GM23248 (cell line): ENCODE data around the gene NRIP3. TPM values are rescaled to one million over a fixed set of nuclear protein-coding genes. Genes with fewer than 3 reads are reported as not detected.
"Not testable (repeated sequence)": the region's sequence is repeated elsewhere in the genome, so short reads cannot be mapped to it uniquely, and the experiment has no call there.

Experiments
- DNase-seq: peaks from one replicate; pipeline ENCODE4 v3.0.0-alpha.2; 2015
- H2AFZ ChIP-seq: fragments of 200-600 bp; sonication (generic); 2 replicates; pipeline ENCODE4 v1.6.1; 2016; ENCODE audit warnings: antibody characterized with exemption
- H3F3A ChIP-seq: fragments of 200-600 bp; sonication (generic); 2 replicates; pipeline ENCODE4 v1.6.1; 2016; ENCODE audit warnings: mild to moderate bottlenecking, antibody characterized with exemption, mixed run types; ENCODE audit not compliant: insufficient read depth
- H3K27ac ChIP-seq: fragments of 200-600 bp; sonication (generic); 2 replicates; pipeline ENCODE4 v1.5.1; 2016; ENCODE audit warnings: mild to moderate bottlenecking
- H3K27me3 ChIP-seq: fragments of 200-600 bp; sonication (generic); replicated peaks from 2 replicates; pipeline ENCODE4 v1.6.1; 2016; ENCODE audit warnings: mild to moderate bottlenecking; ENCODE audit not compliant: insufficient read depth
- H3K36me3 ChIP-seq: fragments of 200-600 bp; sonication (generic); 2 replicates; pipeline ENCODE4 v1.6.1; 2016; ENCODE audit warnings: low read depth, mild to moderate bottlenecking
- H3K4me1 ChIP-seq: fragments of 200-600 bp; sonication (generic); 2 replicates; pipeline ENCODE4 v1.6.1; 2016; ENCODE audit warnings: mild to moderate bottlenecking; ENCODE audit not compliant: insufficient read depth
- H3K4me2 ChIP-seq: fragments of 200-600 bp; sonication (generic); one replicate; pipeline ENCODE4 v1.6.1; 2016; ENCODE audit warnings: mild to moderate bottlenecking; ENCODE audit not compliant: unreplicated experiment
- H3K4me3 ChIP-seq: fragments of 200-600 bp; sonication (generic); 2 replicates; pipeline ENCODE4 v1.5.1; 2016; ENCODE audit warnings: mild to moderate bottlenecking
- H3K79me2 ChIP-seq: fragments of 200-600 bp; sonication (generic); 2 replicates; pipeline ENCODE4 v1.6.1; 2016; ENCODE audit warnings: mild to moderate bottlenecking; ENCODE audit not compliant: insufficient read depth
- H3K9ac ChIP-seq: fragments of 200-600 bp; sonication (generic); 2 replicates; pipeline ENCODE4 v1.6.1; 2016; ENCODE audit warnings: mild to moderate bottlenecking
- H3K9me2 ChIP-seq: fragments of 200-600 bp; sonication (generic); 2 replicates; pipeline ENCODE4 v1.6.1; 2016; ENCODE audit warnings: mixed run types, mild to moderate bottlenecking, moderate library complexity; ENCODE audit not compliant: insufficient read depth
- H3K9me3 ChIP-seq: fragments of 200-600 bp; sonication (generic); one replicate; pipeline ENCODE4 v1.6.1; 2017; ENCODE audit warnings: low read depth
- H4K20me1 ChIP-seq: fragments of 200-600 bp; sonication (generic); 2 replicates; pipeline ENCODE4 v1.6.0; 2016; ENCODE audit not compliant: insufficient read depth
- EZH2 ChIP-seq: fragments of 200-600 bp; sonication (generic); IDR thresholded peaks from 2 replicates; pipeline ENCODE4 v1.6.1; 2018; ENCODE audit warnings: antibody characterized with exemption, mild to moderate bottlenecking; ENCODE audit not compliant: insufficient read depth, poor library complexity, severe bottlenecking
- EZH2phosphoT487 ChIP-seq: fragments of 200-600 bp; sonication (generic); IDR thresholded peaks from 2 replicates; pipeline ENCODE4 v1.6.1; 2018; ENCODE audit warnings: antibody characterized with exemption, moderate library complexity, mild to moderate bottlenecking, low read depth; ENCODE audit not compliant: insufficient read depth
- WGBS, 2 experiments: methylation state at CpG; one replicate each; pipeline ENCODE4 v1.1.6; 2015 to 2017; ENCODE audit warnings: low lambda C conversion rate in 2 of 2, low coverage in 1 of 2; ENCODE audit errors: missing lambda C conversion rate in 2 of 2; 5-methylcytosine and 5-hydroxymethylcytosine counted together
- in situ Hi-C: fragments of 300-500 bp; cut with MboI; formaldehyde crosslinking; loops from 2 replicates; pipeline ENCODE4 v1.15.0; 2020
- polyA plus RNA-seq: library from polyadenylated mRNA; unstranded; fragments of >200 nt; fragmentation: Nextera tagmentation; extraction: Ambion mirVana; gene quantifications from 2 replicates; pipeline ENCODE4 v1.2.1, GENCODE V29; 2016
- total RNA-seq: library from RNA; depleted of rRNA; stranded (reverse); fragments of >200 nt; shearing (Covaris generic); gene quantifications from 2 replicates; pipeline ENCODE4 v1.2.3, GENCODE V29; 2014

The NRIP3 gene
- total and polyA plus RNA-seq, 2 experiments from 2014 or later: 4.8 to 10.8 TPM

DNA sequence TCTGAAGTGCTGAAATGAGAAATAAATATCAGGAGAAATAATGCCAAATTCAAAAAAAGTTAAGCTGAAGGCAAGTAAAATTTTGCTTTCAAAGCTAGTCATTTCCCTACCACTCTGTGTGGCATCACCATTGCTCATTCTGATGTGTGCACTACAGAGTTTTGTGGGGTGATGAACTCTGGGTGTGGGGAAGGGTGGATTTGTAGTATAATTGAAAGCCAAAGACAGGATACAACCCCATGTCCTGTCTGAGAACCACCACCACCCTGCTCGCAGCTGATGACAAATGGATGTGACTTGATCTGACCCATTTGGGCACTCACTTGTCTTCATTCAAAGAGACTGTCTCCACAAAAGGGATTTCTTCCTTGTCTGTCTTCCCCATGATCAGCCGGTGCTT, 20.2 kb downstream of the NRIP3 start:
- 83% methylated on average over 2 of the region's 2 CpGs for WGBS, 2 experiments
- peaks cover 5% of the 10 kb centered on the region for H3K4me1 ChIP-seq
- H3K9me2 ChIP-seq: no peaks in the 10 kb centered on the region
- no peak for TF ChIP-seq EZH2
- TF ChIP-seq EZH2phosphoT487: no peak
- H3K27me3 ChIP-seq: no peaks in the 10 kb centered on the region
- H3K9me3 ChIP-seq: no peaks in the 10 kb centered on the region
- no peak overlapping the region for H2AFZ ChIP-seq
- in situ Hi-C loops: no loop called here
- H3K9ac ChIP-seq: no peak overlapping the region
- H3K4me2 ChIP-seq: no peak overlapping the region
- no peaks in the 10 kb centered on the region for H4K20me1 ChIP-seq
- H3K4me3 ChIP-seq: no peak overlapping the region
- H3K36me3 ChIP-seq: no peaks in the 10 kb centered on the region
- no peak for DNase-seq
- no peak overlapping the region for H3K27ac ChIP-seq
- 0 out of 2 replicates have a peak, but pooled peaks cover 2% of the 10 kb centered on the region for H3F3A ChIP-seq
- H3K79me2 ChIP-seq: no peaks in the 10 kb centered on the region

GRCh38 chr11:8980485-8980884, 23.3 kb downstream of the NRIP3 start:
- Histone ChIP-seq H3F3A (no peaks in the 10 kb centered on the region), H3K27me3 (no peaks in the 10 kb centered on the region), H2AFZ (no peak overlapping the region), H3K4me3 (no peak overlapping the region), H3K9me2 (no peaks in the 10 kb centered on the region), H3K9me3 (no peaks in the 10 kb centered on the region), H3K9ac (no peak overlapping the region), H3K4me2 (no peak overlapping the region), H3K4me1 (no peaks in the 10 kb centered on the region), H4K20me1 (no peaks in the 10 kb centered on the region), H3K27ac (no peak overlapping the region), H3K36me3 (no peaks in the 10 kb centered on the region), H3K79me2 (no peaks in the 10 kb centered on the region)
- 53 to 63% methylated on average over 3 of the region's 3 CpGs for WGBS, 2 experiments
- no peak for DNase-seq
- in situ Hi-C loops: no loop called here
- TF ChIP-seq EZH2 (no peak), EZH2phosphoT487 (no peak)

- H3K4me3 ChIP-seq, H3K4me1 ChIP-seq, H3K27me3 ChIP-seq, H3K9ac ChIP-seq, H3K9me3 ChIP-seq, H3F3A ChIP-seq, in situ Hi-C loops, H3K79me2 ChIP-seq, H4K20me1 ChIP-seq, H3K27ac ChIP-seq, H3K36me3 ChIP-seq, H3K9me2 ChIP-seq, DNase-seq, H2AFZ ChIP-seq, H3K4me2 ChIP-seq: not testable (repeated sequence)
- 92 to 96% methylated on average over 5 of the region's 7 CpGs for WGBS, 2 experiments
These were observed 24.4 kb downstream of the NRIP3 start for GRCh38 chr11:8979365-8979764.

DNA sequence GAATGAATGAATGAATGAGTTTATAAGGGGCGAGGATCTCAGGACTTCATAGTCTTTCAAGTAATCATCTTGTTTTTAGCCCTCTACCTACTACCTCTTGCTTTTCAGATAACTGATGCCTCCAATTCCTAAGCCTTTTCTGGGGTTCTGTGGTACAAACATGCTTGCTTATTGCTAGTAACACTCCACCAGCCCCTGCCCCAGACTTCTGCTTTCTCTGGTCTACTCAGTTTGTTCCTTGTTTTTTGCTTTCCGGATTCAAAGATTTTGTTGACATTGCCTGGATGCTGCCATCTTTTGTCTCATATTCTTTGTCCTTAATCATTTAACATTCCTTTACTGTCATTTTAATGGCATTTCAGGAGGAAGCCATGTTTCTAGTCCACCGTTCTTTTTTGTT, 30.7 kb downstream of the NRIP3 start:
- in situ Hi-C loops: loop anchor here (25.0 kb wide), 1 partner anchor 736 kb away; no protein-coding TSS in a partner anchor
- H2AFZ ChIP-seq: no peak overlapping the region
- no peaks in the 10 kb centered on the region for H4K20me1 ChIP-seq
- H3K4me1 ChIP-seq: no peaks in the 10 kb centered on the region
- H3K27me3 ChIP-seq: no peaks in the 10 kb centered on the region
- no peaks in the 10 kb centered on the region for H3F3A ChIP-seq
- H3K9ac ChIP-seq: no peak overlapping the region
- no peaks in the 10 kb centered on the region for H3K79me2 ChIP-seq
- no peaks in the 10 kb centered on the region for H3K9me3 ChIP-seq
- H3K9me2 ChIP-seq: no peaks in the 10 kb centered on the region
- no peaks in the 10 kb centered on the region for H3K36me3 ChIP-seq
- H3K4me3 ChIP-seq: no peak overlapping the region
- H3K27ac ChIP-seq: no peak overlapping the region
- WGBS, 2 experiments: 84% methylated on average over 3 of the region's 3 CpGs
- TF ChIP-seq EZH2phosphoT487: no peak
- TF ChIP-seq EZH2: no peak
- no peak for DNase-seq
- no peak overlapping the region for H3K4me2 ChIP-seq

- no peak overlapping the region for H2AFZ ChIP-seq
- no peak overlapping the region for H3K4me3 ChIP-seq
- H3K79me2 ChIP-seq: no peaks in the 10 kb centered on the region
- H3K9me3 ChIP-seq: no peaks in the 10 kb centered on the region
- no peaks in the 10 kb centered on the region for H3K9me2 ChIP-seq
- in situ Hi-C loops: loop anchor here (25.0 kb wide), 1 partner anchor 735 kb away; no protein-coding TSS in a partner anchor
- no peaks in the 10 kb centered on the region for H3K36me3 ChIP-seq
- H3K4me2 ChIP-seq: no peak overlapping the region
- no peak overlapping the region for H3K9ac ChIP-seq
- no peaks in the 10 kb centered on the region for H4K20me1 ChIP-seq
- H3K27ac ChIP-seq: no peak overlapping the region
- H3K27me3 ChIP-seq: no peaks in the 10 kb centered on the region
- H3F3A ChIP-seq: no peaks in the 10 kb centered on the region
- DNase-seq: no peak
- no peaks in the 10 kb centered on the region for H3K4me1 ChIP-seq
- WGBS, 2 experiments: 87 to 89% methylated on average over 1 of the region's 1 CpG
- TF ChIP-seq EZH2 (no peak), EZH2phosphoT487 (no peak)
These were observed 31.9 kb downstream of the NRIP3 start for GRCh38 chr11:8971924-8972316.
